ENCODE data around the gene ZDHHC11.
"Not testable (repeated sequence)": the region's sequence is repeated elsewhere in the genome, so short reads cannot be mapped to it uniquely, and the experiment has no call there.

ZDHHC11 gene

DNA sequence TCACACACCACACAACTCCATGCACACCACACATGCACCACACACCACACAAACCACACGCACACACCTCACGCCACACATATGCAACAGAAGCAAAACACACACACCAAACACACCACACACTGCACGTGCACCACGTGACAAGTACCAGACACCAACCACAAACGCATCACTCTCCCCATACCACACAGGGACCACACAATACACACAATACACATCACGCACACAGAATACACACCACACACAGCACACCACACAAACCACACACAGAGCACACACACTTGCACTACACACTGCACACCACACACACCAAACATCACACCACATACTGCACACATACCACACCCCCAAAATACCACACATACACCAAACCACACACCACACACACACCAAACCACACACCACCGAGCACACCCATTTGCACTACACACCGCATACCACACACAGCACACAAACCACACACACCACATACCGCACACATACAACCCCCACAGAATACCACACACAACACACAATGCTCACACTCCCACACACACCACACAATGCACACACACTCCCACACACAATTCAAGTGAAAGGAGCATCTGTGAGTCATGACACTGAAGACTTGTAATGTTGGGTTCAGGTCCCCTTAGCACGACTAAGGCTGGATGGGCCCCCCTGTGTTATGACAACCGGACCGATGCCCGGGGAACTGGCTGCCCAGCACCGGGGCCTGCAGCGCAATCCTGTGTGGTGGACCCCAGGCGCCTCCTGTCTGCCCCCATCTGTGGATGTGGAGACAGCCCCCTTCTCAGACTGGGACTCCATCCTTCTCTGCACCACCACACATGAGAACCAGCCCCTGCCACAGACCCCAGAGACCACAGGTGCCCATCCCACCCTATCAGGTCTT, 6.0 kb upstream of the ZDHHC11 start:
- DNase-seq, result peak; percentile 26

DNA sequence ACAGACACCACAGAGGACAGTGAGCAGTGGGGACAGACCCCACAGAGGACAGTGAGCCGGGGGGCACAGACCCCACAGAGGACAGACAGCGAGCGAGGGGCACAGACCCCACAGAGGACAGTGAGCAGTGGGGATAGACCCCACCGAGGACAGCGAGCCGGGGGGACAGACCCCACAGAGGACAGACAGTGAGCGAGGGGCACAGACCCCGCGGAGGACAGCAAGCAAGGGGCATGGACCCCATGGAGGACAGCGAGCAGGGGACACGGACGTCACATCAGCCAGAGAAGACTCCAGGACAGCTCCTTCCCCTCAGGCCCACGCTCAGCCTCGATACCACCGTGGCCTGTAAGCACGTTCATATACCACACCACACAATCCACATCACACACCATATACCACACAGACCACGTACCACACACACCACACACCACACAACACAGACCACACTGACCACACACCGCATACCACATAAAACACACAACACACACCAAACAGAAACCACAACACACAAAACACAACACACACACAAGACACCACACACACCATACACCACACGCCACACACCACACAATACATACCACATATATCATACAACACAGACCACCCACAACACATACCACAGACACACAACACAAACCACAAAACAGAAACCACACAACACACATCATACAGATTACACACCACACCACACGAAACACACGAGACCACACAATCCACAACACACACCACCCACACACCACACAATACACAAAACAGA, 5.2 kb upstream of the ZDHHC11 start:
- peak; percentile 39 for DNase-seq

- DNase-seq, result no peak
Measured at GRCh38 chr5:854966-855743, 4.4 kb upstream of the ZDHHC11 start.

DNA sequence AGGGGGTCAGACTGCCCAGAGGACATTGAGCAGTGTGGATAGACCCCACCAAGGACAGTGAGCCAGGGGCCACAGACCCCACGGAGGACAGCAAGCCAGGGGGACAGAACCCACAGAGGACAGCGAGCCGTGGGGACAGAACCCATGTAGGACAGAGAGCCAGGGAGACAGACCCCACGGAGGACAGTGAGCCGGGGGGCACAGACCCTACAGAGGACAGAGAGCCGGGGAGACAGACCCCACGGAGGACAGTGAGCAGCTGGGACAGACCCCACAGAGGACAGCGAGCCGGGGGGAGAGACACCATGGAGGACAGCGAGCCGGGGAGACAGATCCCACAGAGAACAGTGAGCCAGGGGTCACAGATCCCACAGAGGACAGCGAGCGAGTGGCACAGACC, 3.4 kb upstream of the ZDHHC11 start:
- DNase-seq, result no peak

DNA sequence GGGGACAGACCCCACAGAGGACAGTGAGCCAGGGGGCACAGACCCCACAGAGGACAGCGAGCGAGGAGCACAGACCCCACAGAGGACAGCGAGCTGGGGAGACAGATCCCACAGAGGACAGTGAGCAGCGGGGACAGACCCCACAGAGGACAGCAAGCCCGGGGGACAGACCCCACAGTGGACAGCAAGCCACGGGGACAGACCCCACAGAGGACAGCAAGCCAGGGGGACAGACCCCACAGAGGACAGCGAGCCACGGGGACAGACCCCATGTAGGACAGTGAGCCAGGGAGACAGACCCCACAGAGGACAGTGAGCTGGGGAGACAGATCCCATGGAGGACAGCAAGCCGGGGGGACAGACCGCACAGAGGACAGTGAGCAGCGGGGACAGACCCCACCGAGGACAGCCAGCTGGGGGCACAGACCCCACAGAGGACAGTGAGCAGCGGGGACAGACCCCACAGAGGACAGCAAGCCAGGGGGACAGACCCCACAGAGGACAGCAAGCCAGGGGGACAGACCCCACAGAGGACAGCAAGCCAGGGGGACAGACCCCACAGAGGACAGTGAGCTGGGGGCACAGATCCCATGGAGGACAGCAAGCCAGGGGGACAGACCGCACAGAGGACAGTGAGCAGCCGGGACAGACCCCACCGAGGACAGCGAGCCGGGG, 2.8 kb upstream of the ZDHHC11 start:
- DNase-seq, result not testable (repeated sequence)

DNA sequence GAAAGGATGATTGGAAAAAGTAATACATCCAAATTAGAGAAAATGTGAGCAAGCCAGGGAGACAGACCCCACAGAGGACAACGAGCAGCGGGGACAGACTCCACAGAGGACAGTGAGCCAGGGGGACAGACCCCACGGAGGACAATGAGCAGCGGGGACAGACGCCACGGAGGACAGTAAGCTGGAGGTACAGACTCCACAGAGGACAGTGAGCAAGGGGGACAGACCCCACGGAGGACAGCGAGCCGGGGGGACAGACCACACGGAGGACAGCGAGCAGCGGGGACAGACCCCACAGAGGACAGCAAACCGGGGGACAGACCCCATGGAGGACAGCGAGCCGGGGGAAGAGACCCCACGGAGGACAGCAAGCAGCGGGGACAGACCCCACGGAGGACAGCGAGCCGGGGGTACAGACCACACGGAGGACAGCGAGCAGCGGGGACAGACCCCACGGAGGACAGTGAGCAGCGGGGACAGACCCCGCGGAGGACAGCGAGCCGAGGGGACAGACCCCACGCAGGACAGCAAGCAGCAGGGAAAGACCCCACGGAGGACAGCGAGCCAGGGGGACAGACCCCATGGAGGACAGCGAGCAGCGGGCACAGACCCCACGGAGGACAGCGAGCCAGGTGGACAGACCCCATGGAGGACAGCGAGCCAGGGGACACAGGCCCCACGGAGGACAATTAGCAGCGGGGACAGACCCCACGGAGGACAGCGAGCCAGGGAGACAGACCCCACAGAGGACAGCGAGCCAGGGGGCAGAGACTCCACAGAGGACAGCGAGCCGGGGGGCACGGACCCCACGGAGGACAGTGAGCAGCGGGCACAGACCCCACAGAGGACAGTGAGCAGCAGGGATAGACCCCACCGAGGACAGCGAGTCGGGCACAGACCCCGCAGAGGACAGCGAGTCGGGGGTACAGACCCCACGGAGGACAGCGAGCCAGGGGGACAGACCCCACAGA, 1.9 kb upstream of the ZDHHC11 start:
- no peak for DNase-seq

DNA sequence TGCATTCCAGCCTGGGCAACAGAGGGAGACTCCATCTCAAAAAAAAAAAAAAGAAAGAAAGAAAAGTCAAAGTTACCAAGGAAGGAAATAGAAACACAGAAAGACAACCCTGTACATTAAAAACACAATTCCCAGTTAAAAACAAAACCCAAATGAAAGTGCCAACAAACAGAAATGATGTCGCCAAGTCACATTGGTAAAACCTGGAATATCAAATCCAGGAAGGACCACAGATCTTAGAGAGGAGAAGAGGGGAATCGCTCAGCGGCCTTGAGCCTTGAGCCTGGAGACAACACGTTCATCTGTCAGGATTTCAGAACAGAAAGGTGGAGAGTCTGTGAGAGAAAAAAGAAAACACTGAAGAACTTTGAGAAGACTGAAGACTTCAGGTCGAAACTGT, 1.2 kb upstream of the ZDHHC11 start:
- DNase-seq, result no peak

GRCh38 chr5:851553-851952, 767 bp upstream of the ZDHHC11 start:
- DNase-seq, result no peak

- no peak for DNase-seq
Measured at GRCh38 chr5:851076-851475, 290 bp upstream of the ZDHHC11 start.

DNA sequence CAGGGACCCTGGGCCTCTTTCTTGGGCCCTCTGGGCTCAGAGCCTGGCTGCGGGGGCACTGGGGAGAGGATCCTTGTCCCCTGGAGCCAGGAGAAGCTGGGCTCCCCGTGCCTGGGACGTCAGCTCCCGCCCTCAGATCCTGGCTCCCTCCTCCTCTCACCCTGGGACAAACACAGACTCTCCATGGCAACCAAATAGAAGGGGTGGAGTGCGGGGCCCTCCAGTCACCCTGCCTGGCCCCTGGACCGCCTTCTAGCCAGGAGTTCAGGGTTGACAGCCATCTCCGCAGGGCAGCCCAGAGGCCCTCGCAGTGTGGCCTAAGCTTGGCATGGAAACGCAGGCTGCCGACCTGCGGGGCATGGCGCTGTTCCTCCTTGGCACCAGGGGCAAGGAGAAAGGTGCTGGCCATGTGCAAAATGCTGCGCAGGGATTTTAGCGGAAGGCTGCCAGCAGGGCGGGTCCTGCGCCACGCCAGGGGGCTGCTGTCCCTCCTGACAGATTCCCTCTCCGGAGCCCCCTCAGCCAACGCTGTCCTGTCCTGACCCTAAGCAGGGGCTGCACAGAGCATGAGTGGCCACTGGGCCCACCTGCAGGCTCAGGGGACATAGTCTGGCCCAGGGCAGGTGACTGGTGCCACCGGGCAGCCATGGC, 1.0 kb downstream of the ZDHHC11 start:
- DNase-seq, result peak; percentile 18

DNA sequence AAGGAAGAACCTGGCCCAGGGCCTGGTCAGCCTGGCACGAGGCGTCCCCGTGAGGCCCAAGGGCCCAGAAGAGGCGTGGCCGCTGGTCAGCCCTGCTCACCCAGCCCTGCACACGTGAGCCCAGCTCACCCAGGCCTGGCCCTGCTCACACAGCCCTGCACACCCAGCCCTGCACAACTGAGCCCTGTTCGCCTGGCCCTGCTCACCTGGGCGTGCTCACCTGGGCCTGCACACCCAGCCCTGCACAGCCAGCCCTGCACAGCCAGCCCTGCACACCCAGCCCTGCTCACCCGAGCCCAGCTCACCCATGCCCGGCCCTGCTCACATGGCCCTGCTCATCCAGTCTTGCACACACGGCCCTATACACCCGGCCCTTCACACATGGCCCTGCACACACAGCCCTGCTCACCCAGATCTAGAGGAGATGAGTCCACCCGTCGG, 2.1 kb downstream of the ZDHHC11 start:
- no peak for DNase-seq

DNA sequence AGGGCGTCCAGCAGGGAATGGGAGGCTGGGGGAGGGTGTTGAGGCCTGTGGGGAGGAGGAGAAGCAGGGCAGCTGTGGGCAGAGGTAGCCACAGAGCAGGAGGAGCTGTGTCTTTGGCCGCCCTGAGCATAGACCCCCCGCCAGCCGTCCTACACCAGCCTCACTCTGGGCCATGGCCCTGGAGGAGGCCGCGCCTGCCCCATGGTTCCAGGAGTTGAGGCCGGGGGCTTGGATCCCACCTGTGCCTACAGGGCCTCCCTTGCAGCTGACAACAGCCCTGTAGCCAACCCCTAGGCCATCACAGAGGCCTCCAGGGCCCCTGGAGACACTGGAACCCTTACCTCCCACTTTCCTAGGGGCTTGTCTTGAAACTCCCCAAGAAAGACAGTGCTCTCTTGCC, 3.0 kb downstream of the ZDHHC11 start:
- not testable (repeated sequence) for DNase-seq

DNA sequence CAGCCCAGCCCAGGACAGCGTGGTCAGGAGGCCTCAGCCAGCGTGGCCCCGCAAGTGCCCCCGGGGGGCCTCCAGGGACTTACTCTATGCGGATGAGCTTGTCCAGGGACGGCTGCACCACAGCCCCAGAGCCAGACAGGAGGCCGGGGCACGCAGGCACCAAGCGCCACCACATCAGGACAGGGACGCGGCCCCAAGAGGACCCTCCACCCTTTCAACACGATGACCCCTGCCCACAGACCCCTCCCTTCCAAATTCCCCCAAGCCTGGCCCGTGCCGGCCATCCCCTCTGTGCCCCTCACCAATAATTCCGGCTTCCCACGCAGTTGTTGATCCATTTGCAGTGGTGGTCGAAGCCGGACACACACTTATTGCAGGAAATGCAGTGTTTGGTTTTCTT, 3.6 kb downstream of the ZDHHC11 start:
- not testable (repeated sequence) for DNase-seq

DNA sequence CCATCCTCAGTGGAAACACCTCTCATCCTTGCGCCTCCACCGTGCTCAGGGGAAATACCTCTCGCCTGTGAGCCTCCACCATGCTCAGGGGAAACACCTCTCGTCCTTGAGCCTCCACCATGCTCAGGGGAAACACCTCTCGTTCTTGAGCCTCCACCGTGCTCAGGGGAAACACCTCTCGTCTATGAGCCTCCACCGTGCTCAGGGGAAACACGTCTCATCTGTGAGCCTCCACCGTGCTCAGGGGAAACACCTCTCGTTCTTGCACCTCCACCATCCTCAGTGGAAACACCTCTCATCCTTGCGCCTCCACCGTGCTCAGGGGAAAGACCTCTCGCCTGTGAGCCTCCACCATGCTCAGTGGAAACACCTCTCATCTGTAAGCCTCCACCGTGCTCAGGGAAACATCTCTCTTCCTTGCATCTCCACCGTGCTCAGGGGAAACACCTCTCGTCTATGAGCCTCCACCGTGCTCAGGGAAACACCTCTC, 4.1 kb downstream of the ZDHHC11 start:
- peak; percentile 37 for DNase-seq

- not testable (repeated sequence) for DNase-seq
Measured at GRCh38 chr5:845676-846601, 4.8 kb downstream of the ZDHHC11 start.

DNA sequence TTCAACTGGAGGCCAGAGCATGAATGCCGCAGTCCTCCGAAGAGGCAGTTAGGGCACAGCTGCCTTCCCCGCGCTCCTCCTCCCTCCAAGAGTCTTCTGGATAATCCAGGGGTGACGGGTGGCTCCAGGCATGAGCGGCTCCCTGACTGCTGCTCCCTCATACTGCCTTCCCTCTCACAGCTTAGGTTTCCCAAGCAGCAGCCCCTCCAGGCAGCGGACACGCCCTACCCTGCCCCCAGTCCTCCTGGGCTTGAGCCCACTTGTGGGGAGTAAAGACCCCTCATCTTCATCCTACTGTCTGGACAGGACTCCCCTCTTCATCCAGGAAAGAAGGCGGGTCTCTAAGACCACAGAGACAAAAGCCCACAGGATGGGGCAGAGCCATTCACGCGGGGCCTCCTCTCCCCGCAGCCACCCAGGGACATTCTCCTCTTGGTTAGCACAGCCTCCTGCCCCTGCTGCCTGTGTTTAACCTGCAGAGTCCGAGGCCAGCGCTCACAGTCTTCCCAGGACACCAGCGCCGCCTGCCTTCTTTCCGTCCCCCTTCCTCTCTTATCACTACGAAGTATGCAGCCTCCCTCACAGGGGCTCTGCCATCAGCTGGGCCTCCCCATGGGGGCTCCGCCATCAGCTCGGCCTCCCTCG, 5.6 kb downstream of the ZDHHC11 start:
- DNase-seq, result not testable (repeated sequence)

- DNase-seq, result not testable (repeated sequence)
Measured at GRCh38 chr5:844426-844825, 6.4 kb downstream of the ZDHHC11 start.

- not testable (repeated sequence) for DNase-seq
Measured at GRCh38 chr5:843926-844325, 6.9 kb downstream of the ZDHHC11 start.

GRCh38 chr5:843371-843770, 7.4 kb downstream of the ZDHHC11 start:
- DNase-seq, result not testable (repeated sequence)
